H9 (cell line): ENCODE results near the gene GLS. TPM values are rescaled to one million over a fixed set of nuclear protein-coding genes. Genes with fewer than 3 reads are reported as not detected.

Source experiments
- DNase-seq: peaks from one replicate; pipeline ENCODE4 v3.0.0-alpha.2; 2017
- H2AFZ ChIP-seq: one replicate; pipeline ENCODE4 v1.6.1; 2013; ENCODE audit warnings: mild to moderate bottlenecking, low read length, control low read depth, moderate library complexity
- H2AK5ac ChIP-seq: 2 replicates; pipeline ENCODE4 v1.6.1; 2013; ENCODE audit warnings: low read length, control low read depth, mixed read lengths; ENCODE audit not compliant: insufficient read length
- H2BK120ac ChIP-seq: one replicate; pipeline ENCODE4 v1.6.1; 2013; ENCODE audit warnings: low read depth, mild to moderate bottlenecking, low read length, control low read depth, inconsistent platforms; ENCODE audit not compliant: poor library complexity, severe bottlenecking
- H2BK12ac ChIP-seq: 2 replicates; pipeline ENCODE4 v1.6.1; 2013; ENCODE audit warnings: low read length, control low read depth, mixed read lengths, low read depth; ENCODE audit not compliant: insufficient read length
- H2BK15ac ChIP-seq: 2 replicates; pipeline ENCODE4 v1.6.1; 2013; ENCODE audit warnings: low read depth, low read length, control low read depth
- H2BK20ac ChIP-seq: one replicate; pipeline ENCODE4 v1.6.1; 2013; ENCODE audit warnings: low read depth, mild to moderate bottlenecking, low read length, control low read depth, inconsistent platforms; ENCODE audit not compliant: poor library complexity, severe bottlenecking
- H2BK5ac ChIP-seq: 2 replicates; pipeline ENCODE4 v1.6.1; 2013; ENCODE audit warnings: low read length, control low read depth, mixed read lengths; ENCODE audit not compliant: insufficient read length
- H3K14ac ChIP-seq: 2 replicates; pipeline ENCODE4 v1.6.1; 2013; ENCODE audit warnings: low read length, control low read depth; ENCODE audit not compliant: insufficient read depth
- H3K18ac ChIP-seq: 2 replicates; pipeline ENCODE4 v1.6.1; 2013; ENCODE audit warnings: low read depth, mild to moderate bottlenecking, mixed read lengths, low read length, control low read depth; ENCODE audit not compliant: insufficient read length
- H3K23ac ChIP-seq: 2 replicates; pipeline ENCODE4 v1.6.1; 2013; ENCODE audit warnings: low read length, control low read depth, mixed read lengths, low read depth; ENCODE audit not compliant: insufficient read length
- H3K23me2 ChIP-seq: 2 replicates; pipeline ENCODE4 v1.6.1; 2013; ENCODE audit warnings: low read depth, mild to moderate bottlenecking, mixed read lengths, low read length, control low read depth; ENCODE audit not compliant: insufficient read length, poor library complexity, severe bottlenecking
- H3K27ac ChIP-seq: 2 replicates; pipeline ENCODE4 v1.5.1; 2013; ENCODE audit warnings: low read length, control low read depth, mixed read lengths, low read depth; ENCODE audit not compliant: insufficient read length
- H3K27me3 ChIP-seq: 2 replicates; pipeline ENCODE4 v1.6.1; 2013; ENCODE audit warnings: low read length, control low read depth, inconsistent platforms; ENCODE audit not compliant: insufficient read depth
- H3K4ac ChIP-seq: 2 replicates; pipeline ENCODE4 v1.6.1; 2013; ENCODE audit warnings: low read depth, mild to moderate bottlenecking, control low read depth, inconsistent platforms, low read length, moderate library complexity
- H3K4me1 ChIP-seq: 2 replicates; pipeline ENCODE4 v1.6.1; 2013; ENCODE audit warnings: low read length, control low read depth, inconsistent platforms; ENCODE audit not compliant: insufficient read depth
- H3K4me2 ChIP-seq: 2 replicates; pipeline ENCODE4 v1.6.1; 2013; ENCODE audit warnings: low read length, control low read depth, mixed read lengths; ENCODE audit not compliant: insufficient read length, insufficient read depth
- H3K56ac ChIP-seq: 2 replicates; pipeline ENCODE4 v1.6.1; 2013; ENCODE audit warnings: low read depth, mild to moderate bottlenecking, mixed read lengths, low read length, control low read depth; ENCODE audit not compliant: insufficient read length
- H3K79me1 ChIP-seq: 2 replicates; pipeline ENCODE4 v1.6.1; 2013; ENCODE audit warnings: low read depth, mild to moderate bottlenecking, moderate library complexity, low read length, control low read depth, inconsistent platforms; ENCODE audit not compliant: insufficient read depth, poor library complexity, severe bottlenecking
- H3K79me2 ChIP-seq: 2 replicates; pipeline ENCODE4 v1.6.1; 2013; ENCODE audit warnings: low read length, control low read depth, inconsistent platforms; ENCODE audit not compliant: insufficient read depth
- H3K9ac ChIP-seq: 2 replicates; pipeline ENCODE4 v1.6.1; 2013; ENCODE audit warnings: low read length, control low read depth, mixed read lengths; ENCODE audit not compliant: insufficient read length; ENCODE audit errors: extremely low read depth
- H3K9me3 ChIP-seq: one replicate; pipeline ENCODE4 v1.6.1; 2013; ENCODE audit warnings: low read depth, low read length, inconsistent platforms; ENCODE audit not compliant: control insufficient read depth
- H3T11ph ChIP-seq: one replicate; pipeline ENCODE4 v1.6.1; 2013; ENCODE audit warnings: mild to moderate bottlenecking, low read length, control low read depth, inconsistent platforms
- H4K20me1 ChIP-seq: one replicate; pipeline ENCODE4 v1.6.1; 2013; ENCODE audit not compliant: control insufficient read depth, insufficient read length, insufficient read depth
- H4K5ac ChIP-seq: 2 replicates; pipeline ENCODE4 v1.6.1; 2013; ENCODE audit warnings: low read depth, mild to moderate bottlenecking, mixed read lengths, low read length, control low read depth; ENCODE audit not compliant: insufficient read length
- H4K8ac ChIP-seq: replicated peaks from 2 replicates; pipeline ENCODE4 v1.6.1; 2013; ENCODE audit warnings: low read length, control low read depth, mixed read lengths, low read depth; ENCODE audit not compliant: insufficient read length
- H4K91ac ChIP-seq: 2 replicates; pipeline ENCODE4 v1.6.1; 2013; ENCODE audit warnings: low read depth, mild to moderate bottlenecking, moderate library complexity, mixed read lengths, low read length, control low read depth; ENCODE audit not compliant: insufficient read length
- H3K27ac Mint-ChIP-seq, 3 experiments: 2 replicates in 2 of 3; 3 replicates in 1 of 3; pipeline ENCODE4 v1.8.0; 2020 to 2021; ENCODE audit warnings: mixed read lengths in 3 of 3, mild to moderate bottlenecking in 1 of 3, moderate library complexity in 1 of 3
- H3K27me3 Mint-ChIP-seq: 2 replicates; pipeline ENCODE4 v1.8.0; 2021; ENCODE audit warnings: low read depth, mild to moderate bottlenecking, moderate library complexity, mixed read lengths
- H3K36me3 Mint-ChIP-seq, 3 experiments: 2 replicates in 2 of 3; 3 replicates in 1 of 3; pipeline ENCODE4 v1.8.0; 2020 to 2021; ENCODE audit warnings: low read depth in 3 of 3, mixed read lengths in 3 of 3; ENCODE audit not compliant: insufficient read depth in 1 of 3
- H3K4me1 Mint-ChIP-seq, 2 experiments: 2 replicates each; pipeline ENCODE4 v1.8.0; 2020; ENCODE audit warnings: mixed read lengths in 2 of 2
- H3K4me3 Mint-ChIP-seq, 2 experiments: 2 replicates in 1 of 2; 3 replicates in 1 of 2; pipeline ENCODE4 v1.8.0; 2020 to 2021; ENCODE audit warnings: mild to moderate bottlenecking in 2 of 2, mixed read lengths in 2 of 2, moderate library complexity in 1 of 2
- H3K9me3 Mint-ChIP-seq, 2 experiments: 2 replicates in 1 of 2; 3 replicates in 1 of 2; pipeline ENCODE4 v1.8.0; 2020; ENCODE audit warnings: mild to moderate bottlenecking in 2 of 2, mixed read lengths in 2 of 2, moderate library complexity in 1 of 2
- WGBS: extraction: QIAGEN DNeasy Blood & Tissue Kit; methylation state at CpG from one replicate; pipeline ENCODE4 v1.1.7; 2013; ENCODE audit warnings: missing lambda C conversion rate, low lambda C conversion rate, mixed read lengths; ENCODE audit not compliant: insufficient read length; ENCODE audit errors: extremely low coverage; 5-methylcytosine and 5-hydroxymethylcytosine counted together
- total RNA-seq: library from RNA; stranded (reverse); gene quantifications from 2 replicates; pipeline ENCODE4 v1.2.1, GENCODE V29; 2021
- TF ChIP-seq, protein P1 (sequence below): fragments of 200-600 bp; sonication (generic); conservative IDR thresholded peaks from 3 replicates; pipeline ENCODE4 v1.8.0; 2021; ENCODE audit warnings: antibody characterized with exemption, mild to moderate bottlenecking

Gene GLS
- total RNA-seq, 1 experiment from 2014 or later: 69.3 TPM

DNA sequence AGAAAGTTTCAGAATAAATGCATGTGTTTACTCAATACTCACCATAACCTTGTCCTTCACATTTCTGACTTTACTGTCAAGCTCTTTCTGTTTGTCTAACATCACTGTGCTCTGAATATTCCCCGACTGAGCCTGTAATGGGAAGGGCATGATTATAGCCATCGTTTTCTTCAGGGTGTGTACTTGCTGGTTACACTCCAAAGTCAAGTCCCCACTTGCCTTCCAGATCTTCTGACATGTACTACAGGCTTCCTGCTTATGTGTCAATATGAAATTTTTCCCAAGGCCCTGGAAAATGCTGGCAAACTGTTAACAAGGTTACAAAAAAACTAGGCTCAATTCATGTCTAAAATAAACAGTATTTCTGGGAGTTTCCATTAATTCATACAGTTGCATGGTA is 120.4 kb downstream of the GLS start:
- Mint-ChIP-seq H3K4me1 (no peaks in the 10 kb centered on the region), H3K4me3 (no peak overlapping the region), H3K27ac (no peak overlapping the region), H3K27me3 (no peaks in the 10 kb centered on the region), H3K36me3 (peaks cover 32 to 87% (median 80%) of the 10 kb centered on the region in 3 experiments), H3K9me3 (no peaks in the 10 kb centered on the region; a peak in 1 of 5 replicates)
- H3K4ac ChIP-seq: no peak overlapping the region
- H3K27me3 ChIP-seq: no peaks in the 10 kb centered on the region
- H4K8ac ChIP-seq: no peak overlapping the region
- no peaks in the 10 kb centered on the region for H3K9me3 ChIP-seq
- H3K27ac ChIP-seq: no peak overlapping the region
- H4K20me1 ChIP-seq: no peaks in the 10 kb centered on the region
- no peaks in the 10 kb centered on the region for H3K23me2 ChIP-seq
- H2AK5ac ChIP-seq: no peak overlapping the region
- DNase-seq: no peak
- H2BK120ac ChIP-seq: no peak overlapping the region
- no peaks in the 10 kb centered on the region for H3K79me2 ChIP-seq
- H3T11ph ChIP-seq: no peak overlapping the region
- H2BK5ac ChIP-seq: no peak overlapping the region
- H2BK20ac ChIP-seq: no peak overlapping the region
- no peak overlapping the region for H3K9ac ChIP-seq
- H2BK15ac ChIP-seq: no peak overlapping the region
- no peaks in the 10 kb centered on the region for H3K4me1 ChIP-seq
- no peak overlapping the region for H2AFZ ChIP-seq
- no peak overlapping the region for H3K14ac ChIP-seq
- H4K5ac ChIP-seq: no peak overlapping the region
- TF ChIP-seq, protein P1, sequence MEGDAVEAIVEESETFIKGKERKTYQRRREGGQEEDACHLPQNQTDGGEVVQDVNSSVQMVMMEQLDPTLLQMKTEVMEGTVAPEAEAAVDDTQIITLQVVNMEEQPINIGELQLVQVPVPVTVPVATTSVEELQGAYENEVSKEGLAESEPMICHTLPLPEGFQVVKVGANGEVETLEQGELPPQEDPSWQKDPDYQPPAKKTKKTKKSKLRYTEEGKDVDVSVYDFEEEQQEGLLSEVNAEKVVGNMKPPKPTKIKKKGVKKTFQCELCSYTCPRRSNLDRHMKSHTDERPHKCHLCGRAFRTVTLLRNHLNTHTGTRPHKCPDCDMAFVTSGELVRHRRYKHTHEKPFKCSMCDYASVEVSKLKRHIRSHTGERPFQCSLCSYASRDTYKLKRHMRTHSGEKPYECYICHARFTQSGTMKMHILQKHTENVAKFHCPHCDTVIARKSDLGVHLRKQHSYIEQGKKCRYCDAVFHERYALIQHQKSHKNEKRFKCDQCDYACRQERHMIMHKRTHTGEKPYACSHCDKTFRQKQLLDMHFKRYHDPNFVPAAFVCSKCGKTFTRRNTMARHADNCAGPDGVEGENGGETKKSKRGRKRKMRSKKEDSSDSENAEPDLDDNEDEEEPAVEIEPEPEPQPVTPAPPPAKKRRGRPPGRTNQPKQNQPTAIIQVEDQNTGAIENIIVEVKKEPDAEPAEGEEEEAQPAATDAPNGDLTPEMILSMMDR: no peak
- no CpG with 5 or more reads among the region's 2 CpGs for WGBS
- no peak overlapping the region for H3K18ac ChIP-seq
- no peak overlapping the region for H3K56ac ChIP-seq
- H3K23ac ChIP-seq: no peak overlapping the region
- H3K4me2 ChIP-seq: no peak overlapping the region
- H2BK12ac ChIP-seq: no peak overlapping the region
- no peak overlapping the region for H4K91ac ChIP-seq
- H3K79me1 ChIP-seq: no peaks in the 10 kb centered on the region
